T-helper 17 cell (primary cell): ENCODE measurements around the gene SLC22A4. TPM values are rescaled to one million over a fixed set of nuclear protein-coding genes. Genes with fewer than 3 reads are reported as not detected.

ENCODE experiments used
- ATAC-seq: fragments of 150-1000 bp; cut with Tn5 transposase; 2 replicates; pipeline ENCODE4 v1.10.0; 2021; ENCODE audit warnings: mild to moderate bottlenecking, moderate library complexity
- DNase-seq, 3 donors: peaks; one replicate each; pipeline versions ENCODE4 v3.0.0 to v3.0.0-alpha.2; 2020 to 2021
- H3K9me3 ChIP-seq: one replicate; pipeline ENCODE4 v1.7.0; 2013; ENCODE audit warnings: low read length, mild to moderate bottlenecking; ENCODE audit not compliant: control insufficient read depth, poor library complexity, severe bottlenecking
- H3K27ac Mint-ChIP-seq: one replicate; pipeline ENCODE4 v1.8.0; 2022; ENCODE audit warnings: mild to moderate bottlenecking, moderate library complexity, mixed read lengths
- H3K27me3 Mint-ChIP-seq: one replicate; pipeline ENCODE4 v1.8.0; 2022; ENCODE audit warnings: mixed read lengths
- H3K36me3 Mint-ChIP-seq: one replicate; pipeline ENCODE4 v1.8.0; 2022; ENCODE audit warnings: low read depth, mixed read lengths
- H3K4me1 Mint-ChIP-seq: one replicate; pipeline ENCODE4 v1.8.0; 2022; ENCODE audit warnings: mild to moderate bottlenecking, mixed read lengths
- H3K4me3 Mint-ChIP-seq: one replicate; pipeline ENCODE4 v1.8.0; 2022; ENCODE audit warnings: mild to moderate bottlenecking, moderate library complexity, mixed read lengths
- total RNA-seq, 4 donors: library from RNA in 2 of 4; stranded (reverse) in 2 of 4; gene quantifications; one replicate each; pipeline ENCODE4 v1.2.3 and lab custom pipeline; 2022 to 2026

Gene SLC22A4
- total RNA-seq, 2 donors from 2014 or later = 0.70 TPM; not detected in 1

GRCh38 chr5:132309679-132310078, 15.5 kb downstream of the SLC22A4 start:
- no peaks in the 10 kb centered on the region for H3K27me3 Mint-ChIP-seq
- no peak overlapping the region for H3K27ac Mint-ChIP-seq
- ATAC-seq (no peak), DNase-seq (no peak)
- H3K4me3 Mint-ChIP-seq = no peak overlapping the region
- no peaks in the 10 kb centered on the region for H3K36me3 Mint-ChIP-seq
- H3K4me1 Mint-ChIP-seq = peaks cover 3% of the 10 kb centered on the region
- H3K9me3 ChIP-seq = no peaks in the 10 kb centered on the region

DNA sequence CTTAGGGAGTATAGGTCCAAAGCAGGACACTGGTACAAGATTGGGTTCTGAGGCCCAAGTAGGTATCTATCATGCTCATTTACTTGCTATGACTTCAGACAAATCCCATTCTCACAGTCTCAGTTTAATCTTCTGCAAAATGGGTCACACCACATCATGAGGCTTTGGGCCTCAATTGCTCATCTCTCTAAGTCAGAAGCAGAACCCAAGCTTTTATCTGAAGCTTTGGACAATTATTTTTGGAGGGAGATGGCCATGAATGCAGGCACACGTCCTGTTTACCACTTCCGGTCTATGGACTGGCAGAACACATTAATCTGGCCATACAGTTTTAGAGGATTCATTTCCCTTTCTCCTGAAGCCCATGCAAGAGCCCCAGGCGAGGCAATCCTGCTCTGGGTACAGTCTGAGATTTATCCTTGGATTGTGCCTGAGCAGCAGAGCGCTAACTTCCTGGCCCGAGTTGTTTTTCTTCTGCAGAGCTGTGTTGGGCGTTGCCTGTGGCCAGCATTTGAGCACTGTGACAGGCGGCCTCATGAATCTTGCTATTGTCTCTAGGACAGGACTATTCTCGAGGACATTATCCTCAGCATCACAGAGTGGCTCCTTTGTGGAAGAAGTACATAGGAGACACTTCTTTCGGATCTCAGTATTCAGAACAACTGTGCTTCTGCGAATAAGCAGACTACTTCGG, 16.1 kb downstream of the SLC22A4 start:
- H3K9me3 ChIP-seq = no peaks in the 10 kb centered on the region
- H3K27ac Mint-ChIP-seq = no peak overlapping the region
- no peak for ATAC-seq
- DNase-seq = no peak
- H3K27me3 Mint-ChIP-seq = no peaks in the 10 kb centered on the region
- no peak overlapping the region for H3K4me3 Mint-ChIP-seq
- H3K36me3 Mint-ChIP-seq = no peaks in the 10 kb centered on the region
- peaks cover 3% of the 10 kb centered on the region for H3K4me1 Mint-ChIP-seq

DNA sequence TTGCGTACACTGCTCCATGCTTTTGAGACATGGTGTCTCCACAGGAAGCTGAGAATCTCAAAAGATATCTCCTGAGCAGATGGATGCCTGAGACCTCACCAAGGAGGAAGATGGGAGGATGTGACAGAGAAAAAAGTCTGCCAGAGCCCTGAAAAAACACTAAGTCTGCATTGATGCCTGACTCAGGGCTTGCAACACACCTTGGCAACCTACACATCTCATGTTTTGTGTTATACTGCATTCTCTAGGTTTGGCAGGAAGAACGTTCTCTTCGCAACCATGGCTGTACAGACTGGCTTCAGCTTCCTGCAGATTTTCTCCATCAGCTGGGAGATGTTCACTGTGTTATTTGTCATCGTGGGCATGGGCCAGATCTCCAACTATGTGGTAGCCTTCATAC, 19.2 kb downstream of the SLC22A4 start:
- peaks cover 3% of the 10 kb centered on the region for H3K4me1 Mint-ChIP-seq
- DNase-seq = no peak
- no peak overlapping the region for H3K4me3 Mint-ChIP-seq
- no peaks in the 10 kb centered on the region for H3K27me3 Mint-ChIP-seq
- H3K9me3 ChIP-seq = no peaks in the 10 kb centered on the region
- H3K36me3 Mint-ChIP-seq = no peaks in the 10 kb centered on the region
- H3K27ac Mint-ChIP-seq = no peak overlapping the region
- no peak for ATAC-seq

DNA sequence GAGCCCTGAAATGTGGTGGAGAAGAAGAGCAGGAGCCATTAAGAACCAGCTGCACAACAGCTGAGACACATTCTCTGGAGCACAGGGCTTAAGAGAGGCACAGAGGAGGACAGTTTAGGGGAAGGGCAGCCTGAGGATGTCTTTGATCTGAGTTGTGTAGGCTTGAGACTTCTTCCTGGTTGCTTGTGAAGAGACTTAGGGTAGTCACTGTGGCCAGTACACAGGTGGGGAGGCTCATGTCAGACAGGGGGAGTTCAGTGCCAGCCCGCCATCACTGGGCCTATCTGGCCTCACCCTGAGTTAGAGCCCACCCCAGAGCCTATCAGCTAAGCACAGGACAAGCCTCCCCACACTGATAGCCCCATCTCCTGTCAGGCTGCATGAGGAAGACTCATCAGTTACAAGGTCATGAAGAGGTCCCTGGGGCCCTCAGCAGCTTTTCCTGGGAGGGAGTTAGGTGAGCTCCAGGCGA, 19.8 kb downstream of the SLC22A4 start:
- H3K27ac Mint-ChIP-seq = no peak overlapping the region
- DNase-seq = no peak
- H3K36me3 Mint-ChIP-seq = no peaks in the 10 kb centered on the region
- no peak overlapping the region for H3K4me3 Mint-ChIP-seq
- H3K9me3 ChIP-seq = no peaks in the 10 kb centered on the region
- no peaks in the 10 kb centered on the region for H3K27me3 Mint-ChIP-seq
- H3K4me1 Mint-ChIP-seq = peaks cover 3% of the 10 kb centered on the region
- no peak for ATAC-seq

- H3K4me1 Mint-ChIP-seq = peaks cover 3% of the 10 kb centered on the region
- H3K27ac Mint-ChIP-seq = no peak overlapping the region
- no peaks in the 10 kb centered on the region for H3K36me3 Mint-ChIP-seq
- H3K4me3 Mint-ChIP-seq = no peak overlapping the region
- ATAC-seq (no peak), DNase-seq (no peak)
- H3K9me3 ChIP-seq = no peaks in the 10 kb centered on the region
- no peaks in the 10 kb centered on the region for H3K27me3 Mint-ChIP-seq
Measured at GRCh38 chr5:132315529-132316067, 21.4 kb downstream of the SLC22A4 start.

GRCh38 chr5:132319975-132320374, 25.8 kb downstream of the SLC22A4 start:
- Mint-ChIP-seq H3K4me3 (no peak overlapping the region), H3K4me1 (peaks cover 2% of the 10 kb centered on the region), H3K27me3 (no peaks in the 10 kb centered on the region), H3K27ac (no peak overlapping the region), H3K36me3 (peaks cover 2% of the 10 kb centered on the region)
- no peaks in the 10 kb centered on the region for H3K9me3 ChIP-seq
- no peak for DNase-seq
- no peak for ATAC-seq

GRCh38 chr5:132321109-132321721, 27.0 kb downstream of the SLC22A4 start:
- no peak overlapping the region for H3K27ac Mint-ChIP-seq
- no peak for ATAC-seq
- H3K27me3 Mint-ChIP-seq = no peaks in the 10 kb centered on the region
- H3K4me1 Mint-ChIP-seq = peaks cover 2% of the 10 kb centered on the region
- DNase-seq = no peak
- H3K36me3 Mint-ChIP-seq = peaks cover 2% of the 10 kb centered on the region
- H3K4me3 Mint-ChIP-seq = no peak overlapping the region
- no peaks in the 10 kb centered on the region for H3K9me3 ChIP-seq

GRCh38 chr5:132322266-132322665, 28.1 kb downstream of the SLC22A4 start:
- no peaks in the 10 kb centered on the region for H3K9me3 ChIP-seq
- no peaks in the 10 kb centered on the region for H3K27me3 Mint-ChIP-seq
- DNase-seq (no peak), ATAC-seq (no peak)
- H3K4me1 Mint-ChIP-seq = peaks cover 2% of the 10 kb centered on the region
- no peak overlapping the region for H3K4me3 Mint-ChIP-seq
- peaks cover 2% of the 10 kb centered on the region for H3K36me3 Mint-ChIP-seq
- no peak overlapping the region for H3K27ac Mint-ChIP-seq

DNA sequence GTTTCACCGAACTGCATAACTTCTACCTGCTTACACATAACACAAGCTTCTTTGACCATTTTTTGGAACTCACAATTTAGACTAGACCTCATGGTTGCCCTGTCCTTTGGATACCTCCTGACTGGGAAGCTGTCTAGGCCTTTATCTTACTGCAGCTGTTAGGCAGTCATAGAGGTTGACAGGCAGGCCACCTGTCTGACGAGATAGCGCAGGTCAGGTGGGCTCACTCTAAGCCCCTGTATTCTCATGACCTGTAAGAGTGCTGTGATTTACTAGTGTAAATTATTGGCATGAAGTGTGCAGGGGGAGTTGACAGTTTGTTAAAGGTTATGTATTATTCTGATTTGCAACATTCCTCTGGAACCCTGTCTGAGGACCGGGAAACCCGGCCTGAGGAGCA, 29.0 kb downstream of the SLC22A4 start:
- H3K4me1 Mint-ChIP-seq = peaks cover 5% of the 10 kb centered on the region
- peaks cover 5% of the 10 kb centered on the region for H3K36me3 Mint-ChIP-seq
- H3K4me3 Mint-ChIP-seq = no peak overlapping the region
- no peaks in the 10 kb centered on the region for H3K9me3 ChIP-seq
- ATAC-seq (no peak), DNase-seq (no peak)
- no peaks in the 10 kb centered on the region for H3K27me3 Mint-ChIP-seq
- peak overlapping the region; percentile 43 for H3K27ac Mint-ChIP-seq

- peaks cover 5% of the 10 kb centered on the region for H3K4me1 Mint-ChIP-seq
- H3K27ac Mint-ChIP-seq = no peak overlapping the region
Measured at GRCh38 chr5:132325691-132326090, 31.5 kb downstream of the SLC22A4 start.

DNA sequence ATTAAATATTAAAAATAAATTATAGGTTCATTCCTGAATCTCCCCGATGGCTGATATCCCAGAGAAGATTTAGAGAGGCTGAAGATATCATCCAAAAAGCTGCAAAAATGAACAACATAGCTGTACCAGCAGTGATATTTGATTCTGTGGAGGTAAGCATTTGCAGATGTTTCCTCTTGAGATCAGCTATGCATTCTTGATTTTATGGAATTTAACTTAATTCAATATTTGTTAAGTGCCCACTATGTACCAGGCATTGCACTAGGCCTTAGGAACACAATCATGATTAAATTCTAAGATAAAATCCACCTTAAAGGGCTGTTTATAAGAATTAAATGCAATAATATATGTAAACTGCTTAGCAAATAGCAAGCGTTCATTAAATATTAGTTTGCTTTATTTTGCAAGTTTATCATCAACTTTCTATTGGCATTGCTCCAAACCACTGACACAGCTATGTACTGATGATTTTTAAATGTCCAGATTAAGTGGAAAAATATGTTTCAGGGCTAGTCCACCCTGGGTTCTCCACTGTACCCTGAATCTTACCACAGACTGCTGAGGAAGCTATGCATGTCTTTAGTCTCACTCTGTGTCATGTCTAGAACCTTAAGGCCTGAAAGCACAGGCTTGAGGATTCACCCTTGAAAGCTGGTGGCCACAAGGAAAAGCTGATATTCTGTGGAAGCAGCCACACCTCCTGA, 33.2 kb downstream of the SLC22A4 start:
- no peak for DNase-seq
- H3K27me3 Mint-ChIP-seq = no peaks in the 10 kb centered on the region
- no peak overlapping the region for H3K27ac Mint-ChIP-seq
- no peak overlapping the region for H3K4me3 Mint-ChIP-seq
- peaks cover 5% of the 10 kb centered on the region for H3K36me3 Mint-ChIP-seq
- peaks cover 5% of the 10 kb centered on the region for H3K4me1 Mint-ChIP-seq
- no peaks in the 10 kb centered on the region for H3K9me3 ChIP-seq
- ATAC-seq = no peak

More at GRCh38 chr5:132325691-132326090, 31.5 kb downstream of the SLC22A4 start:
- H3K4me3 Mint-ChIP-seq = no peak overlapping the region
- H3K9me3 ChIP-seq = no peaks in the 10 kb centered on the region
- H3K36me3 Mint-ChIP-seq = peaks cover 5% of the 10 kb centered on the region
- DNase-seq = no peak
- H3K27me3 Mint-ChIP-seq = no peaks in the 10 kb centered on the region
- ATAC-seq = no peak

DNA sequence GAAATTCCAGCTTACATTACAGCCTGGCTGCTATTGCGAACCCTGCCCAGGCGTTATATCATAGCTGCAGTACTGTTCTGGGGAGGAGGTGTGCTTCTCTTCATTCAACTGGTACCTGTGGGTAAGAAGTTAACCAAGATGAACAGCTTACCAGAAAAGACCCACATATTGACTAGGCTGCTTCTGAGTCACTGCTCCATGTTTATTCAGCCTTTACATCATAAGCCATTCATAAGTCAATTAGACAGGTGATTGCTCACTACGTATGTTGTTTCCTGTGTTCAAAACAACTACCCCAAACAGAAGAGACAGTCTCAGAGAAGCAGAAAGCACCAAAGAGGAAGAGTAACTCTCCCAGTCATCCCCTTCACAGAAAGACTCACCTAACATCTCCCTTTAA, 40.6 kb downstream of the SLC22A4 start:
- no peaks in the 10 kb centered on the region for H3K27me3 Mint-ChIP-seq
- DNase-seq = no peak
- H3K9me3 ChIP-seq = no peaks in the 10 kb centered on the region
- peak; percentile 69 for ATAC-seq
- peaks cover 2% of the 10 kb centered on the region for H3K36me3 Mint-ChIP-seq
- H3K27ac Mint-ChIP-seq = no peak overlapping the region
- no peak overlapping the region for H3K4me3 Mint-ChIP-seq
- peaks cover 5% of the 10 kb centered on the region for H3K4me1 Mint-ChIP-seq

- peaks cover 5% of the 10 kb centered on the region for H3K4me1 Mint-ChIP-seq
- no peak overlapping the region for H3K27ac Mint-ChIP-seq
- ATAC-seq = no peak
- H3K36me3 Mint-ChIP-seq = peaks cover 2% of the 10 kb centered on the region
- no peak overlapping the region for H3K4me3 Mint-ChIP-seq
- no peak for DNase-seq
- no peaks in the 10 kb centered on the region for H3K9me3 ChIP-seq
- H3K27me3 Mint-ChIP-seq = no peaks in the 10 kb centered on the region
Measured at GRCh38 chr5:132335402-132335801, 41.2 kb downstream of the SLC22A4 start.
